Right forelimb (tissue), 1 donor: ENCODE results near the gene CELF2.

Source experiments
- DNase-seq: peaks from one replicate; pipeline ENCODE4 v3.0.0-alpha.2; 2018

Gene CELF2

DNA sequence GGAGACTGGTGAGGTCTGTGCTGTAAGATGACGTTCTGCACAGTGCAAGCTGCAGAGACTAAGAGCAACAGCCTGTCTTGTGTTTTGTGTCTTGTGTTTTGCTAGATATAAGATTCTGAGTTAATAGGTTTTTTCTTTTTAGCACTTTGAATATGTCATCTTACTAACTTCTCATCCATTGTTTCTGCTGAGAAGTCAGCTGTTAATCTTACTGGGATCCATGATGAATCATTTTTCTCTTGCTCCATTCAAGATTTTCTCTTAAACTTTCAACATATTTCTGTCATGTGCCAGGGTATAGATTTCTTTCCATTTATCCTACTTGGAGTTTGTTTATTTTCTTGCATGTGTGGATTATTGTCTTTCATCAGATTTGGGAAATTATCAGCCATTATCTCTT is 290.3 kb downstream of the CELF2 start:
- no peak for DNase-seq

DNA sequence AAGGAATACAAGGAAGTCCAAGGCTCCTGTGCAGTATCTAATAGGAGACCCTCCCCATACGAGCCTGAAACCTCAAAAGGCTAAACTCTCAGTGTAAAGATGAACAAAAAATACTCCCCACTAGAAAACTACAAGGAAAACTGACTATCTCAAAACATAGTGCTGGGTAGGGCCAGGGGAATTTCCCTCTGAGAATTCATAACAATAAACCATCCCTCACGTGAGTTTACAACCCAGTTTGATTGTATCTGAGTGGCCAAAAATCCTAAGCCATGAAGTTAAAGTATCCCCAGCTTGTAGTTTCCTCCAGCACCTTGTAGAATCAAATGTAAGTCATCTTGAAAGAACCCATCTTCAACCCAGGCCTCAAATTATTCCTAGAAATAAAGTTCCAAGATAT is 293.4 kb downstream of the CELF2 start:
- no peak for DNase-seq

DNA sequence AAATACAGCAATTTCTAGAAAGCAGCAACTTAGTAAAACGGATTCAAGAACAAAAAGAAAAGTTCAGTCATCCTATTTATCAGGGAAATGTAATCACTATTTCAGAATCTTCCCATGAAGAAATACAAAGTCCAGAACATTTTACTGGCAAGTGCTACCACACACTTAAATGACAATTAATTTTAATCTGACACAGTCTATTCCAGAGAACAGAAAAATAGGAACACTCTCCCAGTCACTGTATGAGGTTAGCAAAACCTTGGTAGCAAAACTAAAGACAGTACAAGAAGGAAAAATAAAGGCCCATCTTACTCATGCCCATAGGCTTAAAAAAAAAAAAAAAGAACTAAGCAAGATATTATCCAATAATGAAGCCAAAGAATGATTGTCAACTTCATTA is 295.8 kb downstream of the CELF2 start:
- no peak for DNase-seq

DNA sequence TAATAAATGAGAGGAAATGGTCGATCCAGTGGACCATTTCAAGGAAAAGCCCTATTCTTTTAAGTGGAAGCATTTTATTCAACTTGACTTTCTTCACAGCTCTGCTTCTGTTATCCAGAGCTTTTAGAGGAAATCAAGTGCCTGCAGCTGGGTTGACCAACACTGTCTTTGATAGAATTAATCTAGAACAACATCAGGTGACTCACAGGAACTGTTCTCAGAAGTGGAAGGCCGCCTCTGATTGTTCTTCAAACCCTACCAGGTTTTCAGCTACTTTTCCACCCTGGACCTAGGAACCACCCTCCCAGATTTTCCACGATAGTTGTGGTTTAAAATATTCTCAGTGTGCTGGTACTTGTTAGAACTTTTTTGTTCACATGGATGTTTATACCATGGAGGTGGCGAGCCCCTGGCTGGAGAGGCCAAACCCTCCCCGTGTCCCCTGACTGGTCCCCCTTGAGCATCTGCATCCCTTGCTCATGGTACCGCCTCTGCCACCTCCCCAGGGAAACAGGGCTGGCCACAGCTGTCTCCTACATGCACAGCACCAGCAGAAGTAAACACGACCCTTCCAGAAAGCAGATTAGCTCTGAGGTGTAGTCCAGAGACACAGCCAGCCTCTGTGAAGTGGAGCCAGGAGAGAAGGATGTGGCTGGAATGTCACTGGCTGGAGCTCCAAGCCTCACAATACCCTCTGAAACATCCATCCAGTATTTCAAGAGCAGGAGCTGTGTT is 300.4 kb downstream of the CELF2 start:
- DNase-seq, result no peak

DNA sequence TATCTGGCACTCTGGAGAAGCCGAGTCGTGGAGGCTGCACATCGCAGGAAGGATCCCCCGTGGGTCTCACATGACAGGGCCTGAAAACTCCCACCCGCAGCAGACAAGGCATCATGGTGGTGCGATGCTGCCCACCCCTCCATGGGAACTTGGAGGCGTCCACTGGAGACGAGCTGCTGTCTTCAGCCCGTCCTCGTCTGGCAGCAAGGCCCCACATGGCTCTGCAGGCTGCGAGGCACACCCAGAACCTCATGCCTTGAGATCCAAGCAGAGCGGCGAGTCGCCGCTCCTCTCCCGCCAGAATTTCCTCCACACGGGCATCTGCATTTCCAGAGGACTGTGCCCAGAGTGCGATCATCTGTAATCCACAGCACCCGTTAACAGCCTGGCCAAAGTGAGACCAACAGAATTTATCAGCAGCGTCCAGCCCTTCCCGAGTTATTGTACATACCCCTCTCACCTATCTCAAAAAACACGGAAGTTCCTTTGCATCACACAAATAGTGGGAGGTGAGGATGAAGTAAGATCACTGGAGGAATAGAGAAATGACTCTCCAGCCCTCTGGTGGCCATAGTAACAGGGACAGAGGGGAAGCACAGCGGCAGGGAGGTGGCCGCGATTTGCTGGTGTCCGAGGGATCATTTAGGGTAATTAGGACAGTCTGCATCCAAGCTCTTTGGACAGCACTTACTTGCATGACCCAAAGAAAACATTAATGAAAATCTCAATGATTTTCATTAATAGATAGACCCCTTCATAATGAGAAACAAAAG is 301.3 kb downstream of the CELF2 start:
- no peak for DNase-seq

DNA sequence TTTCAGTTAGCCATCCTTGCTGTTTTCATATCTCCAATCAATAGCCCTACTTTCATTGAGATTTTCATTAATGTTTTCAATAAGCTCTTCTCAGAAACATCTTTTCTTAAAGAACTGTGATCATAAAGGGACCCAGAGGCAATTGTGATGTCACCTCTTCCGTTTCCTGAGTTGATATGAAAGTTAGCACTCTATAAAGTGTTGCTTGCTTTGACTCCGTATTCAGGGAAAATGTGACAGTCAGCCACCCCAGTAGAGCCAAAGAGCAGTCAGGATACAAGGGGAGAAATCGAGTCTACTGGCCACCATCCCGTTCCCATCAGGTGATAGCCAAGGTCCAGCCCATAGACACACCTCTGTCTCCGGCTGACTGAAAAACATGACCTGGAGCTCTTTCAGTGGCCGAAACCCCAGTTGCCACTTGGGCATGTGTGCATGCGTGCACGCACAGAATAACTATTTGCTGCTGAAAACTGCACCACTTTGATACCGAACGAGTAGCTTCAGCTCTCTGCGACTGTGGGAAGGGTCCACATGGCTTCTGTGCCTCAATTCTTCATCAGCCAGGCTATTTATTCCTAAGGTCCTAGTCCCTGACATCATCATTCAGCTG is 302.4 kb downstream of the CELF2 start:
- no peak for DNase-seq

DNA sequence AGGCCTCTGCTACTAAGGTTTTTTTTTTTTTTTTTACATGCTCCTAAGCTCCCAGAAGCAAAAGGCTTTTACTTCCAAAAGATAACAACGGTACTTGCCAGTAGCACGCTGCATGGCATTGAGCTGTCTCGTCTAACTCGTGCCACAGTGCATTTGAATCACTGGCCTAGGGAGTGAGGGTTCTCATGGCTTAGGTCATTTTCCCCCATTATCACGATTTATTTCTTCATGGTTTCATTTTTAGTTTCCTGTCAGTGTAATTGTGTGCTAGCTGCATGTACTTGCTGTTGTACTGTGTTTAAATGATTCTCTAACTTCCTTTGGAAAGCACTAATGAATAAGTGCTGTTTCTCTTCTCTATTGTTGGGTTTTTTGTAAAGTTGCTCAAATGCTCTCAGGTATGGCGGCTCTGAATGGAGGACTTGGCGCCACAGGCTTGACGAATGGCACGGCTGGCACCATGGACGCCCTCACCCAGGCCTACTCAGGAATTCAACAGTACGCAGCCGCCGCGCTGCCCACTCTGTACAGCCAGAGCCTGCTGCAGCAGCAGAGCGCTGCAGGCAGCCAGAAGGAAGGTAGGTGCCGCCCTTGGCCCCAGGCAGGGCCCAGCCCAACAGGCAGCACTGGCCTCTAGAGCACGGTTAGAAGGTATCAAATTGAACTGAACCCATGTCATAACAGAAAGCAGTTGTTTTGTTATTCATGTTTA is 303.3 kb downstream of the CELF2 start:
- no peak for DNase-seq

DNA sequence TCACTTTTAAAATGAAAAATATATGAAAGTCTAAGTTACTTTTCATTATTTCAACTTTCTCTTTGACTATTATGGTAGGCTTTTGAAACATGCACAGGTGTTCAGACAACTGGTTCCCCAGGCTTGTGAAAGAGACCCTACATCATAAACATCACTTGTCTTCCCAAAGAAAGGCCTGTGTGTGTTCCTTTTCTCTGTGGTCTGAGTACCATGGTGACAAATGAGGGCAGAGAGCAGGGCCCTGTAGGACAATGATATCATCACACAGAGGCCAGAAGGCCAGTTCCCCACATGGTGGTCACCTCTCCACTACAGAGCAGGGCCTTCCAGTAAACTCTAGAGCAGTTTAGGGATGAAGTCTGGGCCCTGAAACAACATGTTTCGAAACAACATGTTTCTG is 305.0 kb downstream of the CELF2 start:
- no peak for DNase-seq

DNA sequence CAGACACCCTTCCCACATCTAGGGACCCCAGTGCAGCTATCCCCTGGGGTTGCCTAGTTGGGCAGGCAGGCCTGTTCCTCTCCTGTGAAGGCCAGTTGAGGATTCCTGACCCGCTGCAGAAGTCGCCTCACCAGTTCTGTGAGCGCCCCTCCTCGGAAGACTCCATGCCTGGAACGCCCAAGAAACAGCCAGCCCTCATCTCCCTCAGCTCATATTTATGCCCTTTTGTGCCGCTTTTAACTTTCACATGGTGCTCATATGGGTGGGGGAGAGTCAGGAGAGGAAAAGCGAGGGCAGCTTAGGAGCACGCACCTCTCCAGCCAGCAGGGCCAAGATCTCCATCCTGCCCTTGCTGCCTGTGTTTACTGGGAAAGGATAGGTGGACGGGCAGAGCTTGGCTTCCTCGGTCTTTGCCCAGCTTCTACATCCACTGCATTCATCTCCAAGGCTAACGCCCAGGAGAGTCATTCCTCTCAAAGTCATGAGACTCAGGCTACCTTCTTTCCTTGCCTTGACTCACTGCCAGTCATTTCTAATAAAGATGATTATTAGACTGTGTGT is 307.2 kb downstream of the CELF2 start:
- no peak for DNase-seq

DNA sequence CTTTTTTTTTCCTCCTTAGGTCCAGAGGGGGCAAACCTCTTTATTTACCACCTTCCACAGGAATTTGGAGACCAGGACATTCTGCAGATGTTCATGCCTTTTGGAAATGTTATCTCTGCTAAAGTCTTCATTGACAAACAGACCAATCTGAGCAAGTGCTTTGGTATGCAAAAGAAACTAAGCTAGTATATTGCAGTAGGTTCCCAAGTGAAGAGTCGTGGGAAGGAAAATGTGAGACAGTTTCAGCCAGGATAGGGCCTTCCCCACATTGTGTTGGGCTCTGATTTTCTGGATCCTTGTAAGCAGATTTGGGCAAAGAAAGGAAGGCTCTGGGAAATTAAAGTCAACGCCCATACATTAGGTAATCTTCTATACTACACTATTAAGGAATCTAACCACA is 308.1 kb downstream of the CELF2 start:
- no peak for DNase-seq

DNA sequence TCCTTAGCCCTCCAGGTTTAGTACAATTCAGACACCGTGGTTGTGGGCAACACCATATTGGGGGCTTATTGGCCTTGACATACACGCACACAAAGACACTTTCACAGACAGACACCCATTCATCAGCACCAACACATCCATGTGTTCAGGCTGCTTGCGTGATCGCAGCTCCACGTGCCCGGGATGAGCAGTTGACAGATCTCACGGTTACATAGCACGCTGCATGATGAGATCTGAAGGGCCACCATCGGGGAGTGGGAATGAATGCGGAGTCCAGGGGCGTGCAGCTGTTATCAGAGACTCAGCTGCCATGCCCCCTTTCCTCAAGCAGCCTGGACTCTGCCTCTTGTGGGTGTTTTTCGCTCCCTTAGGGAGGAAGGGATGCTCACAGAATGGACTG is 308.6 kb downstream of the CELF2 start:
- DNase-seq, result no peak

DNA sequence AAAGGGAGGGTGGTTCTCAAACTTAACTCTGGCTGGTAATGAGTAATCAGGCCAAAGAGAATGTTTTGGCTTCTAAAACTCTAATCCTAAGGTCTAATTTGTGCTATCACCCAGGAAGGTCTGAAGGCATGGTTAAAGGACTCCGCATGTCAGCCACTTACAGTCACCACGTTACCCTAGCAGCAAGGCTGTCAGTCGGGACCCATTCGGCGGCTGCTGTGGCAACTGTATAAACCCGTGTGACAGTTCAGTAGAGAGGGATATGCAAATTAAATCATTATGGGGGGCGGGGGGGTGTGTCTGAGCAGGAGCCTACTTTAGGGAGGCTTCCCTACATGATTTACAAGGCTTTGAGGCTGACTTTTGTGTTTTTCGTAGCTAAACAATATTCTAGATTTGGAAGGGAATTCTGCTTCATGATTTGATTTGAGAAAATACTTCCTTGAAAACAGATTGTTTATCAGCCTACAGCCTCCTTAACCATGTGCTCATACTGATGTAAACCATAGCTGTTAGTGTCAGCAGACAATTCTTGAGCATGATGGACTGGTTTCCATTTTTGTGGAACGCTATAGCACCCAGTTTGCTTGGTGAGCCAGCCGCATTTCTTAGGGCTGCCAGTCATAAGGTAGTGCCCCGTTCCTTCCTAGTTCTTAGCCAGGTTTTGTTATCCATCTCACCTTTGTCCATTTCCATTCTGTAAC is 309.4 kb downstream of the CELF2 start:
- DNase-seq, result no peak

DNA sequence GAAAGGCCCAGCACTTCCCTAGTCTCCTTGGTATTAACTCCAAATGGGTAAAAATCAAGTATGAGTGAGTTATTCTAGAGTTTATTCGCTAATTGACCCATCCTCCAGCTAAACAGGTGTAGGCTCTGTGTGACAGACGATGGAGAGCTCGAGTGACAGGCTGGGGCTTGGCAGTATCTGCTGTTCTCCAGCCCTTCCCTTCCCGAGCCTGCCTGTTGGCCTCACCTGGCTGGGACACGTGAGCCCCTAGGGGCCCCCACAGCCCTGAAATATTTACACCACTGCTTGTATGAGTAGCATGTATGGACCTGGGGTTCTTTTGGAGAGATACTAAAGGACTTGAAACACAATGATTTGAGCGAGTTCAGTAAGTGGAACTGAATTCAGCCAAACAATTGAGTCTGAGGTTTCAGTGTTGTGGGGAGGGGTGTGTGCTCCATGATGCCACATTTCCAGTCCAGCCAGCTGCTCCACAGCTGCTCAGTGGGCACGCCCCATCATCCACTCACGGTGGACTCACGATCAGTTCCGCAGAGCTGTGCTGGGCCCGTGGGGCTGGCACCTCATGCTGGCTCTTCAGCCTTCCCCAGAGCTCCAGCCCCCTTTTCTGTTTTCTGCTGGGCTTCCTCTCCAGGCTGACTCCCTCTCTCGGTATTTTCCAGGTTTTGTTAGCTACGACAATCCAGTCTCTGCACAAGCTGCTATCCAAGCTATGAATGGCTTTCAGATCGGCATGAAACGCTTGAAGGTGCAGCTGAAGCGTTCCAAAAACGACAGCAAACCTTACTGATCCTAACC is 310.8 kb downstream of the CELF2 start:
- peak; percentile 69 for DNase-seq

DNA sequence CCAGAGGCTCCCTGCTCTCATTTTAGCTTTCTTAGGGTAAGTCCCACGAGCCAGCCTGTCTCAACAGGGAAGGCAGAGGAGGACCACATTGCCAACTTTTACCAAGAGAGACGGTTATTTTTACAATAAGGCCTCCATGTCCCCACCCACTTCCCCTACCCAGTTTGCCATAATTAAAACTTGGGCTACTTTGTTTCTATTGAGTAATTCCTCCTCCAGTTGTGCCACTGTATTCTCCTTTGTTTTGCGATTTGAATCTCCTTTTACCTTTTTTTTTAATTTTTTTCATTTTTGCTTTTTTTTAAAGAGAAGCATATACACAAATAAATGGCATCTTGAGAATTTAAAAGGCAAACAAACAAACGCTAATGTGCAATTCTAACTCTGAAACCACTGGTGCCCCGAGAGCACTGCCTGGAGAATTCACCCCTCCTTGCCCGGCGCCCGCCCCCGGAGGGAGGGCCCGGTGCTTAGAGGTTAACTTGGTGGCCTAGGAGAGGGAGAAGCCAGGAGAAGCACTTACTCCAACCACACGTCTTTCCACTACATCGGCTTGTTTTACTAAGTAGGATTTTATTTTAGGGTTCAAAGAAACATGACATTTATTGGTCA is 311.5 kb downstream of the CELF2 start:
- no peak for DNase-seq

DNA sequence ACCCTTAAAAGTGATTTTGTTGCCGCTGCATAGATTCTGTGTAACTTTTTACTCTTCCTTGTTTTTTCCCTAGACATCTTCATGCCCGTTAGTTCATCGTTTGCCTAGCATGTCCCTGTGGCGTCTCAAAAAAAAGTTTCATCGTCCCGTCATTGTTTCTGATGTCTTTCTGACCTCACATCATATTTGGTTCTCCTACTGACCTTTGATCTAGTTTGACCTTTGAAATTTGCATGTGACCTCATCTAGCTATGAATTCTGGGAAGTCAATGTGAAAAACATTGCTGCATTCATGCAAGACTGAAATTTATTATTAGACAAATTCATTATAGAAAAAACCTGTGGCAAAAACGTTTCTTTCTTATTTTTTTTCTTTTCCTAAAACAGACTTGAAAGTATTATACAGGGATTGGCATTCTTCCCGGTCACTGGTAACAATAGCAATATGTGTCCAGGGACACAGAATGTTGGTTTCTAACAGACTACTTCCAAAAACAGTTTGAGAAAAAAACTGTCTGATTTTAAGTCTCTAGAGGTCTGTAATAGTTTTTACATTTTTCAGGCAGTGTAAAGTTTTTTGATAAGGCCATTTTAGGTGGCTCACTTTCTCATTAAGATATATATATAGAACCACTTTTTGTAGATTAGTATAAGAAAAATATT is 312.8 kb downstream of the CELF2 start:
- no peak for DNase-seq

DNA sequence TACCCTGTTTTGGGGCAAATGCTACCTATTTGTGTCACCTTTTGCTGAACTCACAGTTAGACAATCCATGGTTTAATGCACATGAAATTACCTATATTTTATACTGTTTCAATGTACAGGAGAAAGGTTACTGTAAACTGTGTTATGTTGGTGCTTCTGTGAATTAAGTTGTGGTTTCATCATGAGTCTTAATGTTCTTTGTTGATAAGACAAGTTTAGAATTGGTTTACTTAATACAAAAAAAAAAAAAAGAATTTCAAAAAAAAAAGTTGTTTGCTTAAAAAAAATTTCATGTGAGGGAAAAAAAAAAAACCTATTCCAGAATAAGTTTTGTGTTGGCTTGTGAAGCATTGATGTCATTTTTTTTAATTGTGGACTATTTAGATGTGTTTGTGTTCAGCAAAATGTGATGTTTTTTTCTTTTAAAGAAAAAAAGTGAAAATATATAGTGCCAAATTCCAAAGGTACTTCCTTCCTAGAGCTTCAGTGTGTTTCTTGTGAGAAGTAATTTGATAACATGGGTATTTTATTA is 313.4 kb downstream of the CELF2 start:
- no peak for DNase-seq

DNA sequence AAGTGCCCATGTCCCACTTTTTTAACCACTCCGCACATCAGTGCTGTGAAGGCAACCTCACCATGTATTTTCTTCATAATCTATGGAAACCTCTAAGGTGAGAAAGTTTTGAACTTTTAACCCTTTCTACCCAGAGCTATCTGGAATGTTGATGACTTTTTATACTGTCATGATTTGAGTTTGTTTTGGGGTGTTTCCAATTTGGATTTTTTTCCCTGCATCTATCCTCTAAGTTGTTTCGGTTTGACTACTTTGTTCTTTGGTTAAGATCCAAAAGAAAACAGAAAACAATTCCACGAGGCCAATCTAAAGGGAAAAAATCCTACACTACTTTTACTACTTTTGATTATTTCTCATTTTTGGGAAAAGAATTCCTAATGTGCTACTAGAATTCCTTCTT is 314.1 kb downstream of the CELF2 start:
- no peak for DNase-seq

DNA sequence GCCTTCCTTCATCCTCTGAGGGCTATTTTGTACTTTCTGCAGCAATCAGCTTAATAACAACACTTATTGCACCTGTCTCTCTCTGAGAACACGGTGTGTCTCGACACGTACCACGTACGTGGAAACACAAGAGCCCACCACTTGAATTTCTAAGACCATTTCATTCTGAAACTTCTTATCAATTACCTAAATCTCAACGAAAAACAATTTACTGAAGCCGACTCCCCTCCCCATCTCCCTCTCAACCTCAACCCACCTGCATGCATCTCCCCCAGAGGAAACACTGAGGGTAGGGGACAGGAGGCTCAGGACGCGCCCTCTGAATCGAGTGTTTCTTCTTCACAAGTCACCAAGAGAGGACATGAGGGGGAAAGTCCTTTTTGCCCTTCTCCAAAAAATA is 315.2 kb downstream of the CELF2 start:
- DNase-seq, result no peak

DNA sequence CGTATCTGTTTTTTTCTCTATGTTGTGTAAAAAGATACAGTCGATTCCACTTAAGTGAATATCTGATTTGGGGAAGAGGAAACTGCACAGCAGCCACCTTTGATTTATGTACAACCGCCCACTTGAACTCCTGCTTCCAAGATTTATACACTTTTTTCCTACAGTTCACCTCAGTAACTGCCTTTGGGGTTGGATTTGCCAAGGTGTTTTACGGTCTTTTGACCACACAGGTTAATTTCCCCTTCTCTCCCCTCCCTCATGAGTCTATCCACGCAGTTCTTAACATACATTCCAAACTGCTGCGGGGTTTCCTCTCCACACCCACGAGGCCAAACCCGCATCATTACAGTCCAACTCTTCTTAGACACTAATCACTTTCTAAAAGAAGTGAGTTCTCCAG is 316.8 kb downstream of the CELF2 start:
- no peak for DNase-seq

DNA sequence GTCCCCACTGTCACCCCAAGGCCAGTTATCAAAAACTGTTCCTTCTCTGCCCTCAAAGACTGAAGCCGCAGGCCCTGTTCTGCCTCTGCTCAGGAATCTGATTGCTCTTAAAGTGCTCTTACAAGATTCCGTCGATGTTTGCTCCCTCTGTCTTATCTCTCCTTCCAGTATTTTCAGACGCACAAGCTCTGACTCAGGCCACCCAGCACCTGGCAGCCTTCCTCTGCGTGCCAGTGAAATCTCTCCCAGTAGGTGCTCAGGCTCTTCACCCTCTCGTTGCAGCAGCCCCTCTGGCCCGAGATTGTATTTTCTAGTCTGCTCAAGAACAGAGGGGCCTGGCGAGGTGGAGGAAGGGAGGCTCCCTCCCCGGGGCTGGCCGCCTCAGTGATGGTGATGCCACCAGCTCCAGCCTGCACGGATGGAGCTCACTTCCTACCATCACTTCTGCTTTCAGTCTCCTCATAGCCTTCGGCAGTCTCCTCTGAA is 317.5 kb downstream of the CELF2 start:
- no peak for DNase-seq
